ENCODE data around the gene FOXK1. TPM values are rescaled to one million over a fixed set of nuclear protein-coding genes. Genes with fewer than 3 reads are reported as not detected.
A peak's percentile ranks its signal among the peaks of the same experiment; 100 is the strongest.

Gene FOXK1
- total and polyA plus RNA-seq, 2 experiments from 2014 or later: 2.3 to 12.7 TPM

DNA sequence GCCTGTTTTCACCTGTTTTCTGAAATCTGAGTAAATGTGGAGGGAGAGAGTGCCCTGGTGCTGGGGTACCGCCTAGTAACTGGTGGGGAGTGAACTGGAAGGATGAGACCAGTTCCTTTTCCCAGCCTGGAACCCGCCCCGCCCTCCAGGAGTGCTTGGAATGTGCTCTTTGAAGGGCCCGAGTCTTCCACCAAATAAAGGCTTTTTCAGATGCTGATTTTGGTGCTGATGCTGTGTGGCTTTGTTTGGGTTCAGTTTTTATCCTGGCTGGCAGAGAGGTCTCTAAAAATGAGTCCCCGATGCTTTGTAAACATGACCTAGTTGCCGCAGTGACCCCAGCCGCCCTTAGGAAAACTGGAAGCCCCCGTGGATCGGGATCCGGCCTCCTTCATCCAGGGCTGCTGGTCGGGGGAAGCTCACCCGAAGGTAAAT lies 25.9 kb downstream of the FOXK1 start:
- peak overlapping the region; percentile 78 for H3K4me3 Mint-ChIP-seq
- H3K4me3 ChIP-seq: peak overlapping the region; percentile 53
- peak; percentile 97 for DNase-seq (ENCODE audit: low spot score)
- H3K4me1 Mint-ChIP-seq: peaks cover 48% of the 10 kb centered on the region
- H3K9me3 Mint-ChIP-seq: peaks cover 5% of the 10 kb centered on the region; the same call in 2 of the 3 replicates
- H4K20me1 ChIP-seq (replicated peaks; ENCODE audit: insufficient read depth): peaks cover 69% of the 10 kb centered on the region
- peak overlapping the region; percentile 79 for H3K4me2 ChIP-seq
- H2AFZ ChIP-seq: no peak overlapping the region
- peak overlapping the region; percentile 59; the same call in 1 of the 2 replicates for H3K27ac Mint-ChIP-seq
- TF ChIP-seq ZNF331 (CRISPR knock-in tag; IDR thresholded peaks at IDR 0.05; ENCODE audit: low read depth) (no peak), POLR2AphosphoS5 (IDR thresholded peaks at IDR 0.05; ENCODE audit: low read depth) (peak; percentile 82), EZH2phosphoT487 (IDR thresholded peaks at IDR 0.05; ENCODE audit: unreplicated experiment) (no peak), CREB1 (CRISPR knock-in tag; IDR thresholded peaks at IDR 0.05; ENCODE audit: low read depth) (peak; percentile 51; the same call in 1 of the 2 replicates), ZNF114 (CRISPR knock-in tag; IDR thresholded peaks at IDR 0.05) (no peak), NANOG (IDR thresholded peaks at IDR 0.05; ENCODE audit: borderline replicate concordance) (peak; percentile 75), EZH2 (IDR thresholded peaks at IDR 0.05; ENCODE audit: low read depth, unreplicated experiment) (no peak), STAT1 (IDR thresholded peaks at IDR 0.05; ENCODE audit: unreplicated experiment) (no peak), JUNB (IDR thresholded peaks at IDR 0.05; ENCODE audit: unreplicated experiment) (no peak)
- TF ChIP-seq, protein P1, sequence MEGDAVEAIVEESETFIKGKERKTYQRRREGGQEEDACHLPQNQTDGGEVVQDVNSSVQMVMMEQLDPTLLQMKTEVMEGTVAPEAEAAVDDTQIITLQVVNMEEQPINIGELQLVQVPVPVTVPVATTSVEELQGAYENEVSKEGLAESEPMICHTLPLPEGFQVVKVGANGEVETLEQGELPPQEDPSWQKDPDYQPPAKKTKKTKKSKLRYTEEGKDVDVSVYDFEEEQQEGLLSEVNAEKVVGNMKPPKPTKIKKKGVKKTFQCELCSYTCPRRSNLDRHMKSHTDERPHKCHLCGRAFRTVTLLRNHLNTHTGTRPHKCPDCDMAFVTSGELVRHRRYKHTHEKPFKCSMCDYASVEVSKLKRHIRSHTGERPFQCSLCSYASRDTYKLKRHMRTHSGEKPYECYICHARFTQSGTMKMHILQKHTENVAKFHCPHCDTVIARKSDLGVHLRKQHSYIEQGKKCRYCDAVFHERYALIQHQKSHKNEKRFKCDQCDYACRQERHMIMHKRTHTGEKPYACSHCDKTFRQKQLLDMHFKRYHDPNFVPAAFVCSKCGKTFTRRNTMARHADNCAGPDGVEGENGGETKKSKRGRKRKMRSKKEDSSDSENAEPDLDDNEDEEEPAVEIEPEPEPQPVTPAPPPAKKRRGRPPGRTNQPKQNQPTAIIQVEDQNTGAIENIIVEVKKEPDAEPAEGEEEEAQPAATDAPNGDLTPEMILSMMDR (conservative IDR thresholded peaks at IDR 0.05; ENCODE audit: low read depth in 2 of 2): no peak
- TF ChIP-seq, protein P2, sequence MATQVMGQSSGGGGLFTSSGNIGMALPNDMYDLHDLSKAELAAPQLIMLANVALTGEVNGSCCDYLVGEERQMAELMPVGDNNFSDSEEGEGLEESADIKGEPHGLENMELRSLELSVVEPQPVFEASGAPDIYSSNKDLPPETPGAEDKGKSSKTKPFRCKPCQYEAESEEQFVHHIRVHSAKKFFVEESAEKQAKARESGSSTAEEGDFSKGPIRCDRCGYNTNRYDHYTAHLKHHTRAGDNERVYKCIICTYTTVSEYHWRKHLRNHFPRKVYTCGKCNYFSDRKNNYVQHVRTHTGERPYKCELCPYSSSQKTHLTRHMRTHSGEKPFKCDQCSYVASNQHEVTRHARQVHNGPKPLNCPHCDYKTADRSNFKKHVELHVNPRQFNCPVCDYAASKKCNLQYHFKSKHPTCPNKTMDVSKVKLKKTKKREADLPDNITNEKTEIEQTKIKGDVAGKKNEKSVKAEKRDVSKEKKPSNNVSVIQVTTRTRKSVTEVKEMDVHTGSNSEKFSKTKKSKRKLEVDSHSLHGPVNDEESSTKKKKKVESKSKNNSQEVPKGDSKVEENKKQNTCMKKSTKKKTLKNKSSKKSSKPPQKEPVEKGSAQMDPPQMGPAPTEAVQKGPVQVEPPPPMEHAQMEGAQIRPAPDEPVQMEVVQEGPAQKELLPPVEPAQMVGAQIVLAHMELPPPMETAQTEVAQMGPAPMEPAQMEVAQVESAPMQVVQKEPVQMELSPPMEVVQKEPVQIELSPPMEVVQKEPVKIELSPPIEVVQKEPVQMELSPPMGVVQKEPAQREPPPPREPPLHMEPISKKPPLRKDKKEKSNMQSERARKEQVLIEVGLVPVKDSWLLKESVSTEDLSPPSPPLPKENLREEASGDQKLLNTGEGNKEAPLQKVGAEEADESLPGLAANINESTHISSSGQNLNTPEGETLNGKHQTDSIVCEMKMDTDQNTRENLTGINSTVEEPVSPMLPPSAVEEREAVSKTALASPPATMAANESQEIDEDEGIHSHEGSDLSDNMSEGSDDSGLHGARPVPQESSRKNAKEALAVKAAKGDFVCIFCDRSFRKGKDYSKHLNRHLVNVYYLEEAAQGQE (IDR thresholded peaks at IDR 0.05; ENCODE audit: unreplicated experiment): peak; percentile 1
- TF ChIP-seq, protein P3, sequence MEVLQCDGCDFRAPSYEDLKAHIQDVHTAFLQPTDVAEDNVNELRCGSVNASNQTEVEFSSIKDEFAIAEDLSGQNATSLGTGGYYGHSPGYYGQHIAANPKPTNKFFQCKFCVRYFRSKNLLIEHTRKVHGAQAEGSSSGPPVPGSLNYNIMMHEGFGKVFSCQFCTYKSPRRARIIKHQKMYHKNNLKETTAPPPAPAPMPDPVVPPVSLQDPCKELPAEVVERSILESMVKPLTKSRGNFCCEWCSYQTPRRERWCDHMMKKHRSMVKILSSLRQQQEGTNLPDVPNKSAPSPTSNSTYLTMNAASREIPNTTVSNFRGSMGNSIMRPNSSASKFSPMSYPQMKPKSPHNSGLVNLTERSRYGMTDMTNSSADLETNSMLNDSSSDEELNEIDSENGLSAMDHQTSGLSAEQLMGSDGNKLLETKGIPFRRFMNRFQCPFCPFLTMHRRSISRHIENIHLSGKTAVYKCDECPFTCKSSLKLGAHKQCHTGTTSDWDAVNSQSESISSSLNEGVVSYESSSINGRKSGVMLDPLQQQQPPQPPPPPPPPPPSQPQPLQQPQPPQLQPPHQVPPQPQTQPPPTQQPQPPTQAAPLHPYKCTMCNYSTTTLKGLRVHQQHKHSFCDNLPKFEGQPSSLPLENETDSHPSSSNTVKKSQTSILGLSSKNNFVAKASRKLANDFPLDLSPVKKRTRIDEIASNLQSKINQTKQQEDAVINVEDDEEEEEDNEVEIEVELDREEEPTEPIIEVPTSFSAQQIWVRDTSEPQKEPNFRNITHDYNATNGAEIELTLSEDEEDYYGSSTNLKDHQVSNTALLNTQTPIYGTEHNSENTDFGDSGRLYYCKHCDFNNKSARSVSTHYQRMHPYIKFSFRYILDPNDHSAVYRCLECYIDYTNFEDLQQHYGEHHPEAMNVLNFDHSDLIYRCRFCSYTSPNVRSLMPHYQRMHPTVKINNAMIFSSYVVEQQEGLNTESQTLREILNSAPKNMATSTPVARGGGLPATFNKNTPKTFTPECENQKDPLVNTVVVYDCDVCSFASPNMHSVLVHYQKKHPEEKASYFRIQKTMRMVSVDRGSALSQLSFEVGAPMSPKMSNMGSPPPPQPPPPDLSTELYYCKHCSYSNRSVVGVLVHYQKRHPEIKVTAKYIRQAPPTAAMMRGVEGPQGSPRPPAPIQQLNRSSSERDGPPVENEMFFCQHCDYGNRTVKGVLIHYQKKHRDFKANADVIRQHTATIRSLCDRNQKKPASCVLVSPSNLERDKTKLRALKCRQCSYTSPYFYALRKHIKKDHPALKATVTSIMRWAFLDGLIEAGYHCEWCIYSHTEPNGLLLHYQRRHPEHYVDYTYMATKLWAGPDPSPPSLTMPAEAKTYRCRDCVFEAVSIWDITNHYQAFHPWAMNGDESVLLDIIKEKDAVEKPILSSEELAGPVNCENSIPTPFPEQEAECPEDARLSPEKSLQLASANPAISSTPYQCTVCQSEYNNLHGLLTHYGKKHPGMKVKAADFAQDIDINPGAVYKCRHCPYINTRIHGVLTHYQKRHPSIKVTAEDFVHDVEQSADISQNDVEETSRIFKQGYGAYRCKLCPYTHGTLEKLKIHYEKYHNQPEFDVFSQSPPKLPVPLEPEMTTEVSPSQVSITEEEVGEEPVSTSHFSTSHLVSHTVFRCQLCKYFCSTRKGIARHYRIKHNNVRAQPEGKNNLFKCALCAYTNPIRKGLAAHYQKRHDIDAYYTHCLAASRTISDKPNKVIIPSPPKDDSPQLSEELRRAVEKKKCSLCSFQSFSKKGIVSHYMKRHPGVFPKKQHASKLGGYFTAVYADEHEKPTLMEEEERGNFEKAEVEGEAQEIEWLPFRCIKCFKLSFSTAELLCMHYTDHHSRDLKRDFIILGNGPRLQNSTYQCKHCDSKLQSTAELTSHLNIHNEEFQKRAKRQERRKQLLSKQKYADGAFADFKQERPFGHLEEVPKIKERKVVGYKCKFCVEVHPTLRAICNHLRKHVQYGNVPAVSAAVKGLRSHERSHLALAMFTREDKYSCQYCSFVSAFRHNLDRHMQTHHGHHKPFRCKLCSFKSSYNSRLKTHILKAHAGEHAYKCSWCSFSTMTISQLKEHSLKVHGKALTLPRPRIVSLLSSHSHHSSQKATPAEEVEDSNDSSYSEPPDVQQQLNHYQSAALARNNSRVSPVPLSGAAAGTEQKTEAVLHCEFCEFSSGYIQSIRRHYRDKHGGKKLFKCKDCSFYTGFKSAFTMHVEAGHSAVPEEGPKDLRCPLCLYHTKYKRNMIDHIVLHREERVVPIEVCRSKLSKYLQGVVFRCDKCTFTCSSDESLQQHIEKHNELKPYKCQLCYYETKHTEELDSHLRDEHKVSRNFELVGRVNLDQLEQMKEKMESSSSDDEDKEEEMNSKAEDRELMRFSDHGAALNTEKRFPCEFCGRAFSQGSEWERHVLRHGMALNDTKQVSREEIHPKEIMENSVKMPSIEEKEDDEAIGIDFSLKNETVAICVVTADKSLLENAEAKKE (CRISPR knock-in tag; IDR thresholded peaks at IDR 0.05): no peak
- TF ChIP-seq, protein P4, sequence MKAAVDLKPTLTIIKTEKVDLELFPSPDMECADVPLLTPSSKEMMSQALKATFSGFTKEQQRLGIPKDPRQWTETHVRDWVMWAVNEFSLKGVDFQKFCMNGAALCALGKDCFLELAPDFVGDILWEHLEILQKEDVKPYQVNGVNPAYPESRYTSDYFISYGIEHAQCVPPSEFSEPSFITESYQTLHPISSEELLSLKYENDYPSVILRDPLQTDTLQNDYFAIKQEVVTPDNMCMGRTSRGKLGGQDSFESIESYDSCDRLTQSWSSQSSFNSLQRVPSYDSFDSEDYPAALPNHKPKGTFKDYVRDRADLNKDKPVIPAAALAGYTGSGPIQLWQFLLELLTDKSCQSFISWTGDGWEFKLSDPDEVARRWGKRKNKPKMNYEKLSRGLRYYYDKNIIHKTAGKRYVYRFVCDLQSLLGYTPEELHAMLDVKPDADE (IDR thresholded peaks at IDR 0.05): peak; percentile 38; the same call in 1 of the 2 replicates
- H3K27me3 ChIP-seq (ENCODE audit: insufficient read depth): peaks cover 85% of the 10 kb centered on the region
- H3F3A ChIP-seq (replicated peaks; ENCODE audit: low read depth): 0 out of 2 replicates have a peak, but pooled peaks cover 3% of the 10 kb centered on the region
- H3K27me3 Mint-ChIP-seq (ENCODE audit: insufficient read depth, low read depth, poor library complexity): peaks cover 92% of the 10 kb centered on the region
- peaks cover 30% of the 10 kb centered on the region for H3K79me2 ChIP-seq (replicated peaks; ENCODE audit: insufficient read depth)
- peaks cover 3% of the 10 kb centered on the region; the same call in 2 of the 3 replicates for H3K36me3 Mint-ChIP-seq (ENCODE audit: low read depth)
- H3K36me3 ChIP-seq (ENCODE audit: insufficient read depth): no peaks in the 10 kb centered on the region
- no peak overlapping the region for H3K27ac ChIP-seq (ENCODE audit: low read depth)
- peaks cover 20% of the 10 kb centered on the region for H3K4me1 ChIP-seq (ENCODE audit: insufficient read depth)
- peak; percentile 78 for ATAC-seq
- H3K9me2 ChIP-seq (ENCODE audit: insufficient read depth): no peaks in the 10 kb centered on the region
